IMR-90 (cell line): ENCODE measurements around the gene NDST1. TPM values are rescaled to one million over a fixed set of nuclear protein-coding genes. Genes with fewer than 3 reads are reported as not detected.

Source experiments
- ATAC-seq: fragments of 200-7000 bp; cut with Tn5 transposase; 2 replicates; pipeline ENCODE4 v1.9.1; 2020; ENCODE audit warnings: low read depth, mild to moderate bottlenecking, moderate library complexity
- BruUV-seq: library from RNA; stranded (reverse); fragments of 400-500 nt; replicated peaks from 2 replicates; lab custom pipeline; 2021; lab: Mats Ljungman, UMichigan
- CTCF ChIA-PET: fragments of 300-600 bp; formaldehyde crosslinking; extraction: SDS; loops from one replicate; lab custom pipeline; 2021; ENCODE audit warnings: antibody characterized with exemption; lab: Yijun Ruan, JAX
- POLR2A ChIA-PET: fragments of 300-600 bp; sonication (Branson Sonifier 250); formaldehyde crosslinking; loops from one replicate; lab custom pipeline; 2022; ENCODE audit warnings: antibody characterized with exemption; ENCODE audit not compliant: unreplicated experiment; lab: Charles Lee
- DNase-seq: peaks from one replicate; pipeline ENCODE4 v3.0.0; 2013
- H2AFZ ChIP-seq: replicated peaks from 2 replicates; pipeline ENCODE3; 2013; ENCODE audit warnings: low read length, mild to moderate bottlenecking; ENCODE audit not compliant: poor library complexity
- H2AK5ac ChIP-seq: 2 replicates; pipeline ENCODE4 v1.6.1; 2013; ENCODE audit warnings: low read depth, low read length, inconsistent platforms
- H2AK9ac ChIP-seq: replicated peaks from 2 replicates; pipeline ENCODE3; 2013; ENCODE audit warnings: mild to moderate bottlenecking, low read depth, low read length, moderate library complexity; ENCODE audit not compliant: poor library complexity
- H2BK120ac ChIP-seq: 2 replicates; pipeline ENCODE4 v1.6.1; 2013; ENCODE audit warnings: low read depth, low read length, inconsistent platforms
- H2BK15ac ChIP-seq: 3 replicates; pipeline ENCODE4 v1.6.1; 2013; ENCODE audit warnings: low read depth, low read length, inconsistent platforms
- H2BK20ac ChIP-seq: 2 replicates; pipeline ENCODE4 v1.6.1; 2013; ENCODE audit warnings: low read depth, mild to moderate bottlenecking, inconsistent platforms, low read length, moderate library complexity
- H2BK5ac ChIP-seq: 2 replicates; pipeline ENCODE4 v1.6.1; 2013; ENCODE audit warnings: mild to moderate bottlenecking, low read depth, low read length, inconsistent platforms; ENCODE audit not compliant: poor library complexity, severe bottlenecking
- H3K14ac ChIP-seq: replicated peaks from 2 replicates; pipeline ENCODE4 v1.6.1; 2013; ENCODE audit warnings: low read depth, low read length, inconsistent platforms
- H3K18ac ChIP-seq: 2 replicates; pipeline ENCODE4 v1.6.1; 2013; ENCODE audit warnings: low read depth, low read length, control low read depth
- H3K23ac ChIP-seq: 2 replicates; pipeline ENCODE4 v1.6.1; 2013; ENCODE audit warnings: low read depth, low read length, inconsistent platforms
- H3K27ac ChIP-seq: 2 replicates; pipeline ENCODE4 v1.5.1; 2013; ENCODE audit warnings: mild to moderate bottlenecking, control low read depth, low read length; ENCODE audit not compliant: insufficient read depth
- H3K27me3 ChIP-seq: 2 replicates; pipeline ENCODE4 v1.6.1; 2013; ENCODE audit warnings: low read length; ENCODE audit not compliant: control insufficient read depth, insufficient read depth
- H3K36me3 ChIP-seq: 2 replicates; pipeline ENCODE4 v1.6.1; 2013; ENCODE audit warnings: low read length, mixed read lengths; ENCODE audit not compliant: control insufficient read depth, insufficient read depth
- H3K4ac ChIP-seq: 2 replicates; pipeline ENCODE4 v1.6.1; 2013; ENCODE audit warnings: low read depth, low read length, inconsistent platforms
- H3K4me1 ChIP-seq: 2 replicates; pipeline ENCODE4 v1.6.1; 2013; ENCODE audit warnings: low read length, mixed read lengths; ENCODE audit not compliant: control insufficient read depth, insufficient read depth
- H3K4me2 ChIP-seq: 2 replicates; pipeline ENCODE4 v1.6.1; 2013; ENCODE audit warnings: low read depth, mild to moderate bottlenecking, control low read depth, low read length, moderate library complexity
- H3K4me3 ChIP-seq: 2 replicates; pipeline ENCODE4 v1.5.1; 2013; ENCODE audit warnings: low read depth, mild to moderate bottlenecking, control low read depth, low read length, moderate library complexity; ENCODE audit not compliant: insufficient read depth
- H3K56ac ChIP-seq: 2 replicates; pipeline ENCODE4 v1.6.1; 2013; ENCODE audit warnings: low read length, inconsistent platforms; ENCODE audit not compliant: insufficient read depth; ENCODE audit errors: extremely low read depth
- H3K79me1 ChIP-seq, 2 experiments: 2 replicates each; pipeline ENCODE4 v1.6.1; 2013; ENCODE audit warnings: low read length in 2 of 2, inconsistent platforms in 1 of 2, low read depth in 1 of 2
- H3K9ac ChIP-seq: 2 replicates; pipeline ENCODE4 v1.6.1; 2013; ENCODE audit warnings: low read depth, low read length, control low read depth
- H3K9me1 ChIP-seq: 2 replicates; pipeline ENCODE4 v1.6.1; 2013; ENCODE audit warnings: low read length, inconsistent platforms; ENCODE audit not compliant: insufficient read depth
- H3K9me3 ChIP-seq: 2 replicates; pipeline ENCODE4 v1.6.1; 2013; ENCODE audit warnings: low read length; ENCODE audit not compliant: control insufficient read depth, insufficient read depth
- H4K20me1 ChIP-seq: 2 replicates; pipeline ENCODE4 v1.6.1; 2013; ENCODE audit warnings: low read length, inconsistent platforms; ENCODE audit not compliant: insufficient read depth
- H4K5ac ChIP-seq: 2 replicates; pipeline ENCODE4 v1.6.1; 2013; ENCODE audit warnings: mild to moderate bottlenecking, low read depth, low read length, control low read depth
- H4K8ac ChIP-seq, 2 experiments: 2 replicates each; pipeline ENCODE4 v1.6.1; 2013; ENCODE audit warnings: low read depth in 2 of 2, low read length in 2 of 2, control low read depth in 1 of 2, inconsistent platforms in 1 of 2
- H4K91ac ChIP-seq: 2 replicates; pipeline ENCODE4 v1.6.1; 2013; ENCODE audit warnings: low read depth, low read length, inconsistent platforms; ENCODE audit not compliant: insufficient read depth
- BHLHE40 ChIP-seq: fragments of 150-350 bp; IDR thresholded peaks from 2 replicates; pipeline ENCODE4 v1.6.1; 2016; ENCODE audit warnings: mild to moderate bottlenecking, low read depth, low read length
- CEBPB ChIP-seq: IDR thresholded peaks from 2 replicates; pipeline ENCODE4 v1.6.1; 2012; ENCODE audit warnings: low read depth, low read length, improper control_type of control experiment
- CHD1 ChIP-seq: IDR thresholded peaks from 2 replicates; pipeline ENCODE4 v1.6.1; 2012; ENCODE audit warnings: low read depth, low read length, improper control_type of control experiment
- ELK1 ChIP-seq: fragments of 150-350 bp; IDR thresholded peaks from 2 replicates; pipeline ENCODE4 v1.6.1; 2016; ENCODE audit warnings: low read depth, mild to moderate bottlenecking, low read length, moderate library complexity, borderline replicate concordance
- FOS ChIP-seq: fragments of 150-350 bp; IDR thresholded peaks from 2 replicates; pipeline ENCODE4 v1.6.1; 2016; ENCODE audit warnings: low read depth, low read length
- MAFK ChIP-seq: IDR thresholded peaks from 2 replicates; pipeline ENCODE4 v1.6.1; 2012; ENCODE audit warnings: low read depth, low read length, improper control_type of control experiment
- MAZ ChIP-seq: IDR thresholded peaks from 2 replicates; pipeline ENCODE4 v1.6.1; 2012; ENCODE audit warnings: low read depth, mild to moderate bottlenecking, low read length, improper control_type of control experiment, moderate library complexity, borderline replicate concordance
- MXI1 ChIP-seq: IDR thresholded peaks from 2 replicates; pipeline ENCODE4 v1.6.1; 2012; ENCODE audit warnings: low read depth, mild to moderate bottlenecking, low read length, moderate library complexity, borderline replicate concordance
- NFE2L2 ChIP-seq: fragments of 150-350 bp; IDR thresholded peaks from 2 replicates; pipeline ENCODE4 v1.6.1; 2016; ENCODE audit warnings: low read depth, mild to moderate bottlenecking, low read length
- POLR2A ChIP-seq: IDR thresholded peaks from 2 replicates; pipeline ENCODE4 v1.6.1; 2012; ENCODE audit warnings: mild to moderate bottlenecking, low read depth, low read length
- RAD21 ChIP-seq: IDR thresholded peaks from 2 replicates; pipeline ENCODE4 v1.6.1; 2012; ENCODE audit warnings: low read length, improper control_type of control experiment
- RCOR1 ChIP-seq: IDR thresholded peaks from 2 replicates; pipeline ENCODE4 v1.6.1; 2012; ENCODE audit warnings: mild to moderate bottlenecking, low read length, improper control_type of control experiment; ENCODE audit not compliant: insufficient replicate concordance
- RFX5 ChIP-seq: IDR thresholded peaks from 2 replicates; pipeline ENCODE4 v1.8.0; 2012; ENCODE audit warnings: low read depth, mild to moderate bottlenecking, low read length, moderate library complexity
- SMC3 ChIP-seq: fragments of 150-350 bp; IDR thresholded peaks from 2 replicates; pipeline ENCODE4 v1.6.1; 2016; ENCODE audit warnings: low read depth, mild to moderate bottlenecking, antibody characterized with exemption, low read length, moderate library complexity
- WGBS, 2 experiments: methylation state at CpG; one replicate each; pipeline versions ENCODE4 v1.1.5 to v1.1.7; 2013; ENCODE audit warnings: missing lambda C conversion rate in 2 of 2; ENCODE audit not compliant: insufficient read length in 1 of 2; ENCODE audit errors: extremely low coverage in 2 of 2; 5-methylcytosine and 5-hydroxymethylcytosine counted together
- dilution Hi-C: fragments of 300-500 bp; cut with HindIII; formaldehyde crosslinking; loops from one replicate; pipeline ENCODE4 v1.14.3; 2018; ENCODE audit warnings: low sequenced_read_pairs; ENCODE audit not compliant: unreplicated experiment
- in situ Hi-C: fragments of 300-500 bp; cut with MboI; formaldehyde crosslinking; loops from 3 replicates; pipeline ENCODE4 v1.14.3; 2019; ENCODE audit warnings: low sequenced_read_pairs, inconsistent platforms, mixed read lengths
- intact Hi-C: fragments of 100-400 bp; cut with micrococcal nuclease; formaldehyde crosslinking; loops from 2 replicates; pipeline ENCODE4 v1.10.0; 2022
- polyA plus RNA-seq, 3 experiments: library from polyadenylated mRNA; depleted of rRNA; stranded (reverse); fragments of >200 nt; gene quantifications; 2 replicates each; pipeline ENCODE4 v1.2.3, GENCODE V29; 2012; ENCODE audit warnings: low replicate concordance in 1 of 3
- total RNA-seq: library from RNA; depleted of rRNA; stranded (reverse); fragments of >200 nt; gene quantifications from 2 replicates; pipeline ENCODE4 v1.2.3, GENCODE V29; 2012
- TF ChIP-seq, protein P1 (sequence below): conservative IDR thresholded peaks from 2 replicates; pipeline ENCODE4 v1.5.1; 2012; ENCODE audit warnings: mild to moderate bottlenecking, low read depth, low read length, improper control_type of control experiment
- TF ChIP-seq, protein P2 (sequence below): fragments of 150-350 bp; IDR thresholded peaks from 2 replicates; pipeline ENCODE4 v1.6.1; 2017; ENCODE audit warnings: mild to moderate bottlenecking, antibody characterized with exemption, low read length, low read depth

The NDST1 gene
- total and polyA plus RNA-seq, 2 of the 4 experiments (the other 2 are of a cell fraction), result 30.5 to 80.4 TPM

GRCh38 chr5:150604894-150605440 lies 97.0 kb downstream of the NDST1 start:
- no peaks in the 10 kb centered on the region for H3K9me3 ChIP-seq
- no TSS peak for BruUV-seq
- no peak overlapping the region for H3K14ac ChIP-seq
- no CpG with 5 or more reads among the region's 6 CpGs for WGBS, 2 experiments
- in situ Hi-C loops, result no loop called here
- H3K4ac ChIP-seq, result no peak overlapping the region
- no peak overlapping the region for H4K5ac ChIP-seq
- ChIA-PET CTCF (no interaction called here), POLR2A (no interaction called here)
- H2AFZ ChIP-seq, result no peak overlapping the region
- no peaks in the 10 kb centered on the region for H3K79me1 ChIP-seq
- H3K56ac ChIP-seq, result no peak overlapping the region
- H3K4me1 ChIP-seq, result peaks cover 5% of the 10 kb centered on the region
- no peak overlapping the region for H2AK9ac ChIP-seq
- H2BK15ac ChIP-seq, result no peak overlapping the region
- no peak overlapping the region for H2AK5ac ChIP-seq
- H3K4me3 ChIP-seq, result no peak overlapping the region
- H3K27ac ChIP-seq, result no peak overlapping the region
- DNase-seq, result no peak
- ATAC-seq, result no peak
- H3K9ac ChIP-seq, result no peak overlapping the region
- H3K36me3 ChIP-seq, result no peaks in the 10 kb centered on the region
- intact Hi-C loops, result no loop called here
- H4K91ac ChIP-seq, result no peak overlapping the region
- peaks cover 3% of the 10 kb centered on the region; the same call in 1 of the 2 replicates for H3K27me3 ChIP-seq
- H3K18ac ChIP-seq, result no peak overlapping the region
- H4K8ac ChIP-seq, result no peak overlapping the region
- TF ChIP-seq CHD1 (no peak), BHLHE40 (no peak), CEBPB (no peak), SMC3 (no peak), MAZ (no peak), POLR2A (no peak), RAD21 (no peak), NFE2L2 (no peak), ELK1 (no peak), RFX5 (no peak), FOS (no peak), RCOR1 (no peak), MXI1 (no peak), MAFK (no peak)
- TF ChIP-seq, protein P1, sequence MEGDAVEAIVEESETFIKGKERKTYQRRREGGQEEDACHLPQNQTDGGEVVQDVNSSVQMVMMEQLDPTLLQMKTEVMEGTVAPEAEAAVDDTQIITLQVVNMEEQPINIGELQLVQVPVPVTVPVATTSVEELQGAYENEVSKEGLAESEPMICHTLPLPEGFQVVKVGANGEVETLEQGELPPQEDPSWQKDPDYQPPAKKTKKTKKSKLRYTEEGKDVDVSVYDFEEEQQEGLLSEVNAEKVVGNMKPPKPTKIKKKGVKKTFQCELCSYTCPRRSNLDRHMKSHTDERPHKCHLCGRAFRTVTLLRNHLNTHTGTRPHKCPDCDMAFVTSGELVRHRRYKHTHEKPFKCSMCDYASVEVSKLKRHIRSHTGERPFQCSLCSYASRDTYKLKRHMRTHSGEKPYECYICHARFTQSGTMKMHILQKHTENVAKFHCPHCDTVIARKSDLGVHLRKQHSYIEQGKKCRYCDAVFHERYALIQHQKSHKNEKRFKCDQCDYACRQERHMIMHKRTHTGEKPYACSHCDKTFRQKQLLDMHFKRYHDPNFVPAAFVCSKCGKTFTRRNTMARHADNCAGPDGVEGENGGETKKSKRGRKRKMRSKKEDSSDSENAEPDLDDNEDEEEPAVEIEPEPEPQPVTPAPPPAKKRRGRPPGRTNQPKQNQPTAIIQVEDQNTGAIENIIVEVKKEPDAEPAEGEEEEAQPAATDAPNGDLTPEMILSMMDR, result no peak
- TF ChIP-seq, protein P2, sequence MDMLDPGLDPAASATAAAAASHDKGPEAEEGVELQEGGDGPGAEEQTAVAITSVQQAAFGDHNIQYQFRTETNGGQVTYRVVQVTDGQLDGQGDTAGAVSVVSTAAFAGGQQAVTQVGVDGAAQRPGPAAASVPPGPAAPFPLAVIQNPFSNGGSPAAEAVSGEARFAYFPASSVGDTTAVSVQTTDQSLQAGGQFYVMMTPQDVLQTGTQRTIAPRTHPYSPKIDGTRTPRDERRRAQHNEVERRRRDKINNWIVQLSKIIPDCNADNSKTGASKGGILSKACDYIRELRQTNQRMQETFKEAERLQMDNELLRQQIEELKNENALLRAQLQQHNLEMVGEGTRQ, result no peak
- H2BK20ac ChIP-seq, result no peak overlapping the region
- dilution Hi-C loops, result no loop called here
- no peaks in the 10 kb centered on the region for H4K20me1 ChIP-seq
- H2BK120ac ChIP-seq, result no peak overlapping the region
- no peak overlapping the region for H2BK5ac ChIP-seq
- no peak overlapping the region for H3K23ac ChIP-seq
- no peak overlapping the region for H3K4me2 ChIP-seq
- H3K9me1 ChIP-seq, result no peaks in the 10 kb centered on the region
